Stimulated activated CD4-positive, alpha-beta T cell treated with anti-CD3 and anti-CD28 coated beads, Interleukin-1b, Interleukin-23, amount 100 ng/mL, for 48 hours (primary cell): ENCODE data around the gene FMN2.

Source experiments
- DNase-seq: peaks from one replicate; pipeline ENCODE4 v3.0.0-alpha.2; 2020

Gene FMN2

GRCh38 chr1:240099329-240099728 lies 7.6 kb downstream of the FMN2 start:
- DNase-seq, result no peak

GRCh38 chr1:240099748-240100147 lies 8.1 kb downstream of the FMN2 start:
- DNase-seq, result no peak

- DNase-seq, result no peak
Measured at GRCh38 chr1:240100371-240100934, 8.8 kb downstream of the FMN2 start.

- DNase-seq, result no peak
Measured at GRCh38 chr1:240101306-240101705, 9.6 kb downstream of the FMN2 start.

GRCh38 chr1:240101737-240102136 lies 10.1 kb downstream of the FMN2 start:
- no peak for DNase-seq

- DNase-seq, result no peak
Measured at GRCh38 chr1:240104672-240105071, 13.0 kb downstream of the FMN2 start.

GRCh38 chr1:240107058-240107684 lies 15.5 kb downstream of the FMN2 start:
- DNase-seq, result no peak

- no peak for DNase-seq
Measured at GRCh38 chr1:240109130-240109529, 17.4 kb downstream of the FMN2 start.

GRCh38 chr1:240109920-240110636 lies 18.4 kb downstream of the FMN2 start:
- no peak for DNase-seq

GRCh38 chr1:240111558-240111957 lies 19.9 kb downstream of the FMN2 start:
- DNase-seq, result no peak

- no peak for DNase-seq
Measured at GRCh38 chr1:240114222-240114621, 22.5 kb downstream of the FMN2 start.

GRCh38 chr1:240115831-240116230 lies 24.1 kb downstream of the FMN2 start:
- no peak for DNase-seq

GRCh38 chr1:240116831-240117769 lies 25.4 kb downstream of the FMN2 start:
- DNase-seq, result no peak

GRCh38 chr1:240117930-240118329 lies 26.2 kb downstream of the FMN2 start:
- DNase-seq, result no peak

- no peak for DNase-seq
Measured at GRCh38 chr1:240122639-240123613, 31.2 kb downstream of the FMN2 start.

GRCh38 chr1:240126821-240127220 lies 35.1 kb downstream of the FMN2 start:
- DNase-seq, result no peak

- no peak for DNase-seq
Measured at GRCh38 chr1:240128366-240128765, 36.7 kb downstream of the FMN2 start.

- DNase-seq, result no peak
Measured at GRCh38 chr1:240134113-240134512, 42.4 kb downstream of the FMN2 start.

GRCh38 chr1:240134596-240134995 lies 42.9 kb downstream of the FMN2 start:
- no peak for DNase-seq

GRCh38 chr1:240136402-240136801 lies 44.7 kb downstream of the FMN2 start:
- no peak for DNase-seq

GRCh38 chr1:240138867-240139266 lies 47.2 kb downstream of the FMN2 start:
- DNase-seq, result no peak

GRCh38 chr1:240139511-240139910 lies 47.8 kb downstream of the FMN2 start:
- no peak for DNase-seq
